Measurements from ENCODE around the gene CCDC82. TPM values are rescaled to one million over a fixed set of nuclear protein-coding genes. Genes with fewer than 3 reads are reported as not detected.

CCDC82 gene
- total RNA-seq, 1 experiment from 2014 or later: 15.8 TPM

DNA sequence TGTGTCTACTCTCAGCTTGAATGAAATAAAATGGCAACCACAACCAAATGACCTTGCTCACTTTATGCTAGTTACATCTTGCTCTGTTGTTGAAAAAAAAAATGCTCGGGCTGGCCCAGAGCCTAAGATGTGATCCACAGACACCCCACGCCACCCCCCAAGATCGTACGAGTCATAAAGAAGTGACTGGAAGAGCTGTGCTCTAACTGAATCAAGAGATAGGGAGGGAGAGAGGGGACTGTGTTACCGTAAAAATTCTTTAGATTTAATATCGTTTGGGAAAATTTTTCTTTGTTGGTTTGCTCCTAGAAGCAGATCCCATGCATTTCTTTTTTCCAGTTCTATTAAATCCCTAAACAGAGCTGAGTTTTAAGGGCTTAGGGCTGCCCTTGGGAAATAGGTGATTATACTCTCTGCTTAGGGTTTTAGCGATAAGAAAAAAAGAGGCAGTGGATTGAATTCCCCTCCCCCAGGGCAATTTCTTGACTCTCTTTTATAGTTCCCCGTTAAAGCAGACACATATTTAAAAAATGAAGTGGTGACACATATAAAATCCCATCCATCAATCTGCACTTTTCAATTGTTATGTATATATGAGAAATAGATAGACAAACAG is 61.2 kb downstream of the CCDC82 start:
- BruUV-seq (replicated peaks): no TSS peak
- Mint-ChIP-seq H3K4me3 (ENCODE audit: unreplicated experiment) (no peak overlapping the region), H3K27ac (ENCODE audit: low read depth, unreplicated experiment) (peak overlapping the region; percentile 44), H3K9me3 (ENCODE audit: unreplicated experiment) (no peaks in the 10 kb centered on the region), H3K36me3 (ENCODE audit: insufficient read depth, unreplicated experiment) (no peaks in the 10 kb centered on the region), H3K27me3 (ENCODE audit: insufficient read depth, unreplicated experiment) (no peaks in the 10 kb centered on the region), H3K4me1 (ENCODE audit: insufficient read depth, unreplicated experiment) (peaks cover 58% of the 10 kb centered on the region)
- intact Hi-C loops (cut with micrococcal nuclease): no loop called here
- TF ChIP-seq, protein P1, sequence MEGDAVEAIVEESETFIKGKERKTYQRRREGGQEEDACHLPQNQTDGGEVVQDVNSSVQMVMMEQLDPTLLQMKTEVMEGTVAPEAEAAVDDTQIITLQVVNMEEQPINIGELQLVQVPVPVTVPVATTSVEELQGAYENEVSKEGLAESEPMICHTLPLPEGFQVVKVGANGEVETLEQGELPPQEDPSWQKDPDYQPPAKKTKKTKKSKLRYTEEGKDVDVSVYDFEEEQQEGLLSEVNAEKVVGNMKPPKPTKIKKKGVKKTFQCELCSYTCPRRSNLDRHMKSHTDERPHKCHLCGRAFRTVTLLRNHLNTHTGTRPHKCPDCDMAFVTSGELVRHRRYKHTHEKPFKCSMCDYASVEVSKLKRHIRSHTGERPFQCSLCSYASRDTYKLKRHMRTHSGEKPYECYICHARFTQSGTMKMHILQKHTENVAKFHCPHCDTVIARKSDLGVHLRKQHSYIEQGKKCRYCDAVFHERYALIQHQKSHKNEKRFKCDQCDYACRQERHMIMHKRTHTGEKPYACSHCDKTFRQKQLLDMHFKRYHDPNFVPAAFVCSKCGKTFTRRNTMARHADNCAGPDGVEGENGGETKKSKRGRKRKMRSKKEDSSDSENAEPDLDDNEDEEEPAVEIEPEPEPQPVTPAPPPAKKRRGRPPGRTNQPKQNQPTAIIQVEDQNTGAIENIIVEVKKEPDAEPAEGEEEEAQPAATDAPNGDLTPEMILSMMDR (IDR thresholded peaks at IDR 0.05; ENCODE audit: unreplicated experiment): no peak
- DNase-seq (ENCODE audit: unreplicated experiment): no peak
- ChIA-PET POLR2A (interaction anchor here (1.1 to 1.2 kb wide), 2 partner anchors 15 to 21 kb away, joined by 3 to 4 read pairs; partner anchors contain the start of gene MAML2), CTCF (interaction anchor here (0.6 to 1.4 kb wide), 3 partner anchors 10 to 65 kb away, joined by 3 to 4 read pairs (median 3); no protein-coding TSS in a partner anchor)

DNA sequence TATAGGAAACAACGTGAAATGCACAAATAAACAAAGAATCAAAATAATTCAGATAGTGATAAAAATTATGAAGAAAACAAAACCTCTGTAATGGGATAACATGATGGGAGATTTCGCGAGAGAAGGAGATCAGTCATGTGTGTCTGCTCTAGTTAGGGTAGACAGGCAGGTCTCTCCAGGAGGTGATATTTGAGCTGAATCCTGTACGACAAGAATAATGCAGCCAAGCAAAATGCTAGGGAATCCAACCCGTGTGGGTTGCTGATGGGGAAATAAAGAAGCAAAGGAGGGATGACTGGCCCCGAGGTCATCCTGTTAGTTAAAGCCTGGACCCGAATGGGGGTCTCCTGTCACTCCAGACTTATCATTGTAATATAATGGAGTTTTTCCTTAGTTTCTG is 62.8 kb downstream of the CCDC82 start:
- CTCF ChIA-PET: no interaction called here
- no peak overlapping the region for H3K27ac Mint-ChIP-seq (ENCODE audit: low read depth, unreplicated experiment)
- H3K4me1 Mint-ChIP-seq (ENCODE audit: insufficient read depth, unreplicated experiment): peaks cover 44% of the 10 kb centered on the region

GRCh38 chr11:96324912-96325311 is 64.8 kb downstream of the CCDC82 start:
- Mint-ChIP-seq H3K9me3 (ENCODE audit: unreplicated experiment) (no peaks in the 10 kb centered on the region), H3K4me3 (ENCODE audit: unreplicated experiment) (peak overlapping the region; percentile 44), H3K36me3 (ENCODE audit: insufficient read depth, unreplicated experiment) (no peaks in the 10 kb centered on the region), H3K27me3 (ENCODE audit: insufficient read depth, unreplicated experiment) (no peaks in the 10 kb centered on the region), H3K27ac (ENCODE audit: low read depth, unreplicated experiment) (peak overlapping the region; percentile 83), H3K4me1 (ENCODE audit: insufficient read depth, unreplicated experiment) (peaks cover 32% of the 10 kb centered on the region)
- BruUV-seq (replicated peaks): no TSS peak
- TF ChIP-seq, protein P1 (IDR thresholded peaks at IDR 0.05; ENCODE audit: unreplicated experiment): no peak
- CTCF ChIA-PET: interaction anchor here (0.6 to 1.5 kb wide), 5 partner anchors 13 to 270 kb away, joined by 3 to 5 read pairs (median 3); partner anchors contain the start of gene MAML2
- intact Hi-C loops (cut with micrococcal nuclease): no loop called here
- POLR2A ChIA-PET: interaction anchor here (0.8 to 2.6 kb wide), 7 partner anchors 10 to 202 kb away, joined by 3 to 20 read pairs (median 5); partner anchors contain the start of gene MAML2
- DNase-seq (ENCODE audit: unreplicated experiment): no peak

More for the DNA sequence above, 62.8 kb downstream of the CCDC82 start:
- H3K27me3 Mint-ChIP-seq (ENCODE audit: insufficient read depth, unreplicated experiment): no peaks in the 10 kb centered on the region
- no peak for DNase-seq (ENCODE audit: unreplicated experiment)
- H3K9me3 Mint-ChIP-seq (ENCODE audit: unreplicated experiment): no peaks in the 10 kb centered on the region
- H3K36me3 Mint-ChIP-seq (ENCODE audit: insufficient read depth, unreplicated experiment): no peaks in the 10 kb centered on the region
- BruUV-seq (replicated peaks): no TSS peak
- H3K4me3 Mint-ChIP-seq (ENCODE audit: unreplicated experiment): no peak overlapping the region
- intact Hi-C loops (cut with micrococcal nuclease): no loop called here
- TF ChIP-seq, protein P1 (IDR thresholded peaks at IDR 0.05; ENCODE audit: unreplicated experiment): no peak
- POLR2A ChIA-PET: interaction anchor here (0.7 to 2.5 kb wide), 3 partner anchors 9 to 17 kb away, joined by 3 to 9 read pairs (median 4); no protein-coding TSS in a partner anchor

- POLR2A ChIA-PET: interaction anchor here (0.6 to 2.6 kb wide), 3 partner anchors 9 to 209 kb away, joined by 3 to 9 read pairs (median 3); no protein-coding TSS in a partner anchor
- no peak for DNase-seq (ENCODE audit: unreplicated experiment)
- intact Hi-C loops (cut with micrococcal nuclease): no loop called here
- Mint-ChIP-seq H3K4me1 (ENCODE audit: insufficient read depth, unreplicated experiment) (peaks cover 20% of the 10 kb centered on the region), H3K27ac (ENCODE audit: low read depth, unreplicated experiment) (no peak overlapping the region), H3K4me3 (ENCODE audit: unreplicated experiment) (no peak overlapping the region), H3K9me3 (ENCODE audit: unreplicated experiment) (no peaks in the 10 kb centered on the region), H3K27me3 (ENCODE audit: insufficient read depth, unreplicated experiment) (no peaks in the 10 kb centered on the region), H3K36me3 (ENCODE audit: insufficient read depth, unreplicated experiment) (no peaks in the 10 kb centered on the region)
- CTCF ChIA-PET: interaction anchor here (1.0 kb wide), 1 partner anchor 17 kb away, joined by 4 read pairs; no protein-coding TSS in a partner anchor
- no TSS peak for BruUV-seq (replicated peaks)
- TF ChIP-seq, protein P1 (IDR thresholded peaks at IDR 0.05; ENCODE audit: unreplicated experiment): no peak
These were observed 66.1 kb downstream of the CCDC82 start for GRCh38 chr11:96323642-96323985.

Measured in MCF 10A (cell line).